HG03439 (cell line): ENCODE measurements around the gene DHX9.

Source experiments
- ATAC-seq: cut with Tn5 transposase; IDR thresholded peaks from one replicate; pipeline ENCODE4 v1.9.1; 2021; ENCODE audit warnings: mild to moderate bottlenecking, moderate library complexity; ENCODE audit not compliant: unreplicated experiment

DHX9 gene

GRCh38 chr1:182839209-182840066 lies at the start of gene DHX9:
Gene DHX9 (plus strand): TSS chr1:182839347. CDS start chr1:182842567, 3,220 bp downstream.
- peak; percentile 73 for ATAC-seq

- no peak for ATAC-seq
Observed at GRCh38 chr1:182791281-182792179, 47.6 kb upstream of the DHX9 start.

- ATAC-seq: no peak
Observed at GRCh38 chr1:182794091-182794490, 45.1 kb upstream of the DHX9 start.

GRCh38 chr1:182794676-182795201 lies 44.4 kb upstream of the DHX9 start:
- no peak for ATAC-seq

GRCh38 chr1:182795563-182796228 lies 43.5 kb upstream of the DHX9 start:
- ATAC-seq: no peak

- no peak for ATAC-seq
Observed at GRCh38 chr1:182802006-182802803, 36.9 kb upstream of the DHX9 start.

- no peak for ATAC-seq
Observed at GRCh38 chr1:182803846-182804245, 35.3 kb upstream of the DHX9 start.

GRCh38 chr1:182806015-182806678 lies 33.0 kb upstream of the DHX9 start:
- no peak for ATAC-seq

GRCh38 chr1:182807907-182808306 lies 31.2 kb upstream of the DHX9 start:
- ATAC-seq: no peak

GRCh38 chr1:182809414-182809957 lies 29.7 kb upstream of the DHX9 start:
- ATAC-seq: no peak

GRCh38 chr1:182811975-182812722 lies 27.0 kb upstream of the DHX9 start:
- no peak for ATAC-seq

- no peak for ATAC-seq
Observed at GRCh38 chr1:182816863-182817262, 22.3 kb upstream of the DHX9 start.

- no peak for ATAC-seq
Observed at GRCh38 chr1:182817802-182818201, 21.3 kb upstream of the DHX9 start.

- ATAC-seq: no peak
Observed at GRCh38 chr1:182823220-182823619, 15.9 kb upstream of the DHX9 start.

GRCh38 chr1:182826892-182827291 lies 12.3 kb upstream of the DHX9 start:
- no peak for ATAC-seq

GRCh38 chr1:182829285-182829932 lies 9.7 kb upstream of the DHX9 start:
- no peak for ATAC-seq

- ATAC-seq: no peak
Observed at GRCh38 chr1:182833271-182833670, 5.9 kb upstream of the DHX9 start.

- no peak for ATAC-seq
Observed at GRCh38 chr1:182834326-182834725, 4.8 kb upstream of the DHX9 start.
